Fibroblast of mammary gland (primary cell): ENCODE measurements around the gene ASXL1.

ENCODE experiments used
- DNase-seq: peaks from one replicate; pipeline ENCODE4 v3.0.0-alpha.2; 2010; ENCODE audit warnings: low read depth
- H3K4me3 ChIP-seq: 2 replicates; pipeline ENCODE4 v1.5.1; 2011; ENCODE audit warnings: low read depth, mild to moderate bottlenecking, low read length, moderate library complexity; ENCODE audit not compliant: control insufficient read depth
- CTCF ChIP-seq: conservative IDR thresholded peaks from 2 replicates; pipeline ENCODE4 v1.5.1; 2011; ENCODE audit warnings: low read depth, low read length, inconsistent platforms; ENCODE audit not compliant: control insufficient read depth, insufficient read depth

ASXL1 gene

DNA sequence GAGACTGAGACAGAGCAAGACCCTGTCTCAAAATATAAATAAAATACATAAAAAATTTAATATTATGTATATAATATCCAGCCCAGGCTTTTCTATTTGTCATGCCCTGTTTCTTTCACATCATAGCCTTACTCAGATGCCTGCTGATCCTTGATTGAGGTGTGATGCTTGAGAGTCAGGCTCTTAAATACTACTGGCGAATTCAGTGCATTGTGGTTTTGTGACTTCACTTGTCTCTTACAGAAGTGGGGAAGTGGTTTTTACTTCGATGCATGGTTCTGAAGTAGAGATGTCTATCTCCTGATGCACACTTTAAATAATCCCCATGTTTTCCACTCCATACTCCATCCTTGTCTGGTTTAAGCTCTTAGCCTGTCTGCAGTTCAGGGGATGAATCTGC, 29.1 kb downstream of the ASXL1 start:
- no peak for TF ChIP-seq CTCF

GRCh38 chr20:32391003-32391402, 32.9 kb downstream of the ASXL1 start:
- no peak for DNase-seq
- H3K4me3 ChIP-seq, result no peak overlapping the region
- TF ChIP-seq CTCF, result no peak

More for the DNA sequence above, 29.1 kb downstream of the ASXL1 start:
- no peak overlapping the region for H3K4me3 ChIP-seq
- DNase-seq, result peak; percentile 26

GRCh38 chr20:32395066-32395465, 36.9 kb downstream of the ASXL1 start:
- DNase-seq, result no peak
- no peak overlapping the region for H3K4me3 ChIP-seq
- no peak for TF ChIP-seq CTCF

- no peak for TF ChIP-seq CTCF
- no peak overlapping the region for H3K4me3 ChIP-seq
- DNase-seq, result no peak
Measured at GRCh38 chr20:32396646-32397160, 38.6 kb downstream of the ASXL1 start.

DNA sequence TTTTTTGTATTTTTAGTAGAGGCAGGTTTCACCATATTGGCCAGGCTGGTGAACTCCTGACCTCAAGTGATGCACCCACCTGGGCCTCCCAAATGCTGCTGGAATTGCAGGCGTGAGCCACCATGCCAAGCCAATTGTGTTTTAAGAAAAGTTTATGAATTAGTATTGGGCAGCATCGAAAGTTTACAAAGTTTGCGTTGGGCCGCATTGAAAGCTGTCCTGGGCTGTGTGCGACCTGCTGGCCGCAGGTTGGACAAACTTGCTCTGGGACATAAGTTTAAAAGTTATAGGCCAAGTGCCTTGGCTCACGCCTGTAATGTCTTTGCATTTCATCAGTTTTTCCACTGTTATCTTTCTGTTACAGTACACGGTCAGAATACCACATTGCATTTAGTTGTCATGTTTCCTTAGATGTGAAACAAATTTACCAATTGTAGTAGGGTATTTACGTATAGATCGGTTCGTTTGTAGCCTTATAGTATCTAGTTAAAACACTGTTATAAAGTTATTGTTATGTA, 39.5 kb downstream of the ASXL1 start:
- no peak overlapping the region for H3K4me3 ChIP-seq
- no peak for TF ChIP-seq CTCF
- DNase-seq, result no peak

DNA sequence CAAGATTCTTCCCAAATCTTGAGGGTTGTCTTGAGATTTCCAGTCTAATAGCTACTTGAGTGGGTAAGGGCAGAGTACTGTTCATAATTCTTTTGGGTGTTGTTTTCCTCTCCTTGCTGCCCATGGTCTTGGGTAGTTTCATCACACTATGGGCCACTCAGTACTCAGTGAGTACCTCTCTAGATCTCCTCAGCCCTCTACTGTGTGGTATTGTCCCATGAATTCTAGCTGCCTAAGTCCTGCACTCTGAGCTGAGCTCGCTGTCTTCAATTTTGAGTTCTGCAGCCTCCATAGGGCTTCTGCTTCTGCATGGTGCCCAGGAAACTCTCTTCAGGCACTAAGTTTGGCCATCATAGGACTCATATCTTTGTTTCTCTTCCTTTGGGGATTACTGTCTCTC, 42.3 kb downstream of the ASXL1 start:
- no peak for TF ChIP-seq CTCF
- no peak for DNase-seq

DNA sequence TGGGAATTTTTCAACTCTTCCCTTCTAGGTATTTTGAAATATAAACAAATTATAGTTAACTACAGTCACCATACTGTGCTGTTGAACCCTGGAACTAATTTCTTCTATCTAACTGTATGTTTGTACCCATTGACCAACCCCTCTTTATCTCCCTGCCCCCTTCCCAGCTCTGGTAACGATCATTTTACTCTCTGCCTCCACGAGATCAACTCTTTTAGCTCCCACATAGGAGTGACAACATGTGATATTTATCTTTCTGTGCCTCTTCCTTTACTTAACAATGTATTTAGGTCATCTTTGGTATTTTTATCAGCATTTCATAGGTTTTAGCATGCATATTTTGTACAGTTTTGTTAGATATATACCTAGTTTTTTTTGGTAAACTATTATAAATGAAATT, 45.9 kb downstream of the ASXL1 start:
- DNase-seq, result no peak

More for the DNA sequence above, 42.3 kb downstream of the ASXL1 start:
- H3K4me3 ChIP-seq, result no peak overlapping the region

More for the DNA sequence above, 45.9 kb downstream of the ASXL1 start:
- TF ChIP-seq CTCF, result no peak
- no peak overlapping the region for H3K4me3 ChIP-seq
